HG03066 (cell line): Measurements from ENCODE around the gene S100A14.
"Not testable (repeated sequence)": the region's sequence is repeated elsewhere in the genome, so short reads cannot be mapped to it uniquely, and the experiment has no call there.

ENCODE experiments used
- ATAC-seq: cut with Tn5 transposase; IDR thresholded peaks from one replicate; pipeline ENCODE4 v1.9.1; 2021; ENCODE audit warnings: low read depth; ENCODE audit not compliant: unreplicated experiment

S100A14 gene

GRCh38 chr1:153592748-153593147 lies 23.4 kb downstream of the S100A14 start:
- ATAC-seq: no peak

DNA sequence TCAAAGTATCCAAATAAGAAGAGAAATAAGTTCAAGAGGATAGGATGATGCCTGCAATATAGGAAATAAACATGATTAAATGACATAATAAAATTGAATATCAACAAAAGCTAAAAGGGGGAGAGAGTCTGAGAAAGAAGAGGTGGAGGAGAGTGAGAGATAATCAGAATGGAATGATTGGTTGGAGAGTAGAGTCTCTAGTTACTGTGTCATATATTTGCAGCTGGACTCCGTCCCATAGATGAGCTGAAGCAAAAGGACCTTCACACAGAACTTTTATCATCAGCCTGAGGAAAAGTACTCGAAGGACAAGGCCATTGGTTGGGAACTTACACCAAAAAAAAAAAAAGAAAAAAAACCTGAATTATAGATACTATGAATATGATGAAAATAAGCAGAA lies 27.6 kb downstream of the S100A14 start:
- no peak for ATAC-seq

- not testable (repeated sequence) for ATAC-seq
Measured at GRCh38 chr1:153588033-153588432, 28.1 kb downstream of the S100A14 start.

GRCh38 chr1:153587314-153587713 lies 28.8 kb downstream of the S100A14 start:
- ATAC-seq: no peak

DNA sequence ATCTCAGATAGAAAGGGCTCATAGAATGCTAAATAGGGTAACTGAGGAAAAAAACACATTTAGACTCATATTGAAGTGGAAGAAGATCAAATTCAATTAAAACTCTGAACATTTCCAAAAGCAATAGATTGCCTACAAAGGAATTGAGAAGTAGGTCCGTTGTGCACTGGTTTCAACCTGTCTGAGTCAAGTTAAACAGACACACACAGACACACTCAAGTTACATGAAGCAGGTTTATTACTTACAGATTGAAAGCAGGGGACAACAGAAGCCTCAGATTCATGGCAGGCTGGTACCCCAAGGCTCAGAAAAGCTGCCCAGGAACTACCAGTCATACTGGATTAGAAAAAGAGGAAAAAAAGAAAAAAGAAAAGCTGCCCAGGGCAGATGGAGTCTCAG lies 29.8 kb downstream of the S100A14 start:
- ATAC-seq: no peak

DNA sequence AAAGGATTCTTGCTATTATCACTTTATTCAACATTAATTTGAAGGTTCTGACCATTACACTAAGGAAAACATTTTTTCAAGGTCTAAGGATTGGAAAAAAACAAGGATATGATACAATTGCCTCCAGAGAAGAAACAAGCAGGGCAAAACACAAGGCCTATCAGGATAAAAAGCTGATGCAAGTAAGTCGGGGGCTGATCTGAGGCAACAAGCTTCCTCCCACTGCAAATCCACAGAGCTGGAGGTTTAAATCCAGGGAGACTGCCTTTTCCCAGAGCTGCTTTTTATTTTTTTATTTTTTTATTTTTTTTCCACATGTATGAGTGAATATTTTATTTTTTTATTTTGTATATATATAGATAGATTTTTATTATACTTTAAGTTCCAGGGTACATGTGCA lies 31.1 kb downstream of the S100A14 start:
- ATAC-seq: no peak

- ATAC-seq: no peak
Measured at GRCh38 chr1:153583976-153584375, 32.1 kb downstream of the S100A14 start.

DNA sequence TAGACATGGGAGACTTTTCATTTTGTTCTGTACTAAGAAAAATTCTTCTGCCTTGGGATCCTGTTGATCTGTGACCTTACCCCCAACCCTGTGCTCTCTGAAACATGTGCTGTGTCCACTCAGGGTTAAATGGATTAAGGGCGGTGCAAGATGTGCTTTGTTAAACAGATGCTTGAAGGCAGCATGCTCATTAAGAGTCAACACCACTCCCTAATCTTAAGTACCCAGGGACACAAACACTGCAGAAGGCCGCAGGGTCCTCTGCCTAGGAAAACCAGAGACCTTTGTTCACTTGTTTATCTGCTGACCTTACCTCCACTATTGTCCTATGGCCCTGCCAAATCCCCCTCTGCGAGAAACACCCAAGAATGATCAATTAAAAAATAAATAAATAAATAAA lies 32.6 kb downstream of the S100A14 start:
- ATAC-seq: not testable (repeated sequence)

- ATAC-seq: not testable (repeated sequence)
Measured at GRCh38 chr1:153582836-153583235, 33.3 kb downstream of the S100A14 start.

DNA sequence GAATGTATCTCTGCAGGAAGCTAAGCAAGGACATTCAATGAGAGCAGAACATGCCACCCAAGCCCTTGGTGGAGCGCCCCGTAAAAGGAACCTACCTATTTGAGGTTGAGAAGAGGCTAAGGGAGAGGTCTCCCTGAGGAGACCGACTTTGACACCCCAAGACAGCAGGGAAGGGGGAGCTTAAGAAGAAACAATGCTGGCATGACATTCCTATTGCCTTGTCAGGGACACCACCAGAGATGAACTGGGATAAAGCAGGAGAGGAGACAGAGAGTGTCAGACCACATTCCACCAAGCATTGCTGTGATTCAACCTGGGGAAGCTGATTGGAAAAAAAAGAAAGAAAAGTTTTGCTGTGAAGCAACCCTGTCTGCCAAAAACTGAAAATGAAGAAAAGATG lies 37.2 kb downstream of the S100A14 start:
- no peak for ATAC-seq

GRCh38 chr1:153578490-153578889 lies 37.6 kb downstream of the S100A14 start:
- ATAC-seq: no peak

- ATAC-seq: no peak
Measured at GRCh38 chr1:153577624-153578051, 38.5 kb downstream of the S100A14 start.

GRCh38 chr1:153577138-153577537 lies 39.0 kb downstream of the S100A14 start:
- ATAC-seq: no peak

DNA sequence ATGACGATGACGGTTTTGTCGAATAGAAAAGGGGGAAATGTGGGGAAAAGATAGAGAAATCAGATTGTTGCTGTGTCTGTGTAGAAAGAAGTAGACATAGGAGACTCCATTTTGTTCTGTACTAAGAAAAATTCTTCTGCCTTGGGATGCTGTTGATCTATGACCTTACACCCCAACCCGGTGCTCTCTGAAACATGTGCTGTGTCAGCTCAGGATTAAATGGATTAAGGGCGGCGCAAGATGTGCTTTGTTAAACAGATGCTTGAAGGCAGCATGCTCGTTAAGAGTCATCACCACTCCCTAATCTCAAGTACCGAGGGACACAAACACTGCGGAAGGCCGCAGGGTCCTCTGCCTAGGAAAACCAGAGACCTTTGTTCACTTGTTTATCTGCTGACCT lies 40.6 kb downstream of the S100A14 start:
- not testable (repeated sequence) for ATAC-seq

DNA sequence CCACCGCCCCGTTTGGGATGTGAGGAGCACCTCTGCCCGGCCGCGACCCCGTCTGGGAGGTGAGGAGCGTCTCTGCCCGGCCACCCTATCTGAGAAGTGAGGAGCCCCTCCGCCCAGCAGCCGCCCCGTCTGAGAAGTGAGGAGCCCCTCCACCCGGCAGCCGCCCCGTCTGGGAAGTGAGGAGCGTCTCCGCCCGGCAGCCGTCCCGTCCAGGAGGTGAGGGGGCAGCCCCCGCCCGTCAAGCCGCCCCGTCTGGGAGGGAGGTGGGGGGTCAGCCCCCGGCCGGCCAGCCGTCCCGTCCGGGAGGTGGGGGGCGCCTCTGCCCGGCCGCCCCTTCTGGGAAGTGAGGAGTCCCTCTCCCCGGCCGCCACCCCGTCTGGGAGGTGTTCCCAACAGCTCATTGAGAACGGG lies 41.0 kb downstream of the S100A14 start:
- not testable (repeated sequence) for ATAC-seq

DNA sequence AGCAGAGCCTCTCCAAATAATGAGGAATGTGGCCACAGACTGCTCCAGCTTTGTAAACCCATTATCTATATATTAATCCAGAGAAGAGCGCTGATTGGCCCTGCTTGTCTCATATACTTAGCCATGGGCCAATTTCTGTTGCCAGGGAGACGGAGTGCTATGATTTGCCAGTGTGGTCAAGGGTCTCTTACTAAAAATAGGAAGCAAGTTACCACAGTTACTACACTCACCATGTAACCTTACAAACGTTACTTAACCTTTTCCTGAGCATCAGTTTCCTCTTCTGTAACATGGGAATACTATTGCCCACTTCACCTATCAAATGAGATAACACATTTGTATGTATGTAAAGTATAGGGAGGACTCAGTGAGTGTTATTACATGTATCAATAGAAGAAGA lies 42.8 kb downstream of the S100A14 start:
- ATAC-seq: no peak

GRCh38 chr1:153572569-153573015 lies 43.5 kb downstream of the S100A14 start:
- ATAC-seq: no peak

DNA sequence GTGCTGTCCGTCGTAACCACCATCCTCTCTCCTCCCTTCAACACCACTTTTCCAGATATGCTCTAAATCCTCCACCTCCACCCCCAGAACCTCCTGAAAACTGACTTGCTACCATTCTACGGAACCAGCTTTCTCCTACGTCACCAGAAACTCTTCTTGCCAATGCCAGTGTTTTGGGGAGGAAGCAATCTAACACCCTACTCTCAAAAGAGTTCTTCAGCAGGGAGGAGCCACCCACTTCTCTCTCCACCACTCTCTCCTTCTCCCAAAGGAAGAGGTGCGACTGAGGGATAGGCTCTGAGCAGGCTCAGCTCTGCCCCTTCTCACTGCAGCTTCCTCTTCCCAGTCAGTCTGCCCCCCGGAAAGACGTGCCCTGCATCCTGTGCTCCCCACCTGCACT lies 44.4 kb downstream of the S100A14 start:
- no peak for ATAC-seq

DNA sequence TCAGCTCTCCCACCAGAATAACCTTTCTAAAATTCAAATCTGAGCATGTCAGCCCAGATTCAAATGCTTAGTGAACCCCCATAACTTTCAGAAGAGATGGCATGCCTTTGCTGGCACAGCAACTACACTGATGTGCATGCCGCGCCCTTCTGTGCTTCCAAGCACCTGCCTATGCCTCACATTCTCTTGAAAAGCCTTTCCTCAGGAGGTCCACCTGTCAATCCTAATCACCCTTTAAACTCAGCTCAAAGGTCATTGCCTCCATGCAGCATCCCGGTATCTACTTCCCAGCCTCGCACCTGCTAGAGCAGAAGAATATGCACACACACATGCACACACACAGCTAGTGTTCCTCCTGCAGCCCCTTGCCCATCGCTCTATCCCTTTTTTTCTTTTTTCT lies 45.3 kb downstream of the S100A14 start:
- no peak for ATAC-seq

GRCh38 chr1:153569465-153569864 lies 46.7 kb downstream of the S100A14 start:
- ATAC-seq: no peak

DNA sequence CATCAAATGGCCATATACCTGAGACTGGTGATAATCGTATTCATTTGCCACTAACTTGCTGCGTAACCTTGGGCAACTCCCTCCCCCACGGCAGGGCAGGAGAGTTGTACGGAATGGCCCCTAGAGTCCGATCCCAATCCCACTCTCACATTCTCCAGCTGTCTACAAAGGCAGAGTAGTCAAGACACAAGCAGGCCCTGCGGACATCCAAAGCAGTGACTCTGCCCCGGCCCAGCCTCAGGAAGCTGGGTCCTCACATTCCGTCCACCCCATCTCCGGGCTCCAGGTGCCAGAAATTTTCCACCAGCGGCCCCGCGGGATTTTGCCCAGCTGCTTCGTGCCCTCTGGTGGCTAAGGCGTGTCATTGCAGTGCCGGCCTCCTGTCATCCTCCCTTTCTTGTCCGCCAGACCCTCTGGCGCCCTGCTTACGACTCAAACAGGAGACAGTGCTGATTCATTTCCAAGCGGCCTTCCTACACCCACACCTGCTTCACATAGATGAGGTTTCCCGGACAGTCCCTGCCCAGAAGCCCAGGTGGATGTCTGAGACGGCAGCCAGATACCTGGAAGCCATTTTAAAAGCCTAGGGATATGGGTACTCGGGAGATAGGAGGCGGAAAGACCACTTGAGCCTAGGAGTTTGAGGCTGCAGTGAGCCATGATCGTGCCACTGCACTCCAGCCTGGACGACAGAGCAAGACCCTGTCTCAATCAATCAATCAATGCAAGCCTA lies 47.6 kb downstream of the S100A14 start:
- no peak for ATAC-seq

GRCh38 chr1:153567621-153568366 lies 48.3 kb downstream of the S100A14 start:
- no peak for ATAC-seq
